Hepatocyte (in vitro differentiated cells): ENCODE measurements around the gene CEBPZ.

Experiments
- CTCF ChIP-seq: fragments of 200-600 bp; sonication (generic); IDR thresholded peaks from 2 replicates; pipeline ENCODE4 v1.5.1; 2016; ENCODE audit warnings: antibody characterized with exemption, mild to moderate bottlenecking; ENCODE audit not compliant: poor library complexity
- EZH2phosphoT487 ChIP-seq: fragments of 200-600 bp; sonication (generic); IDR thresholded peaks from one replicate; pipeline ENCODE4 v1.6.1; 2018; ENCODE audit warnings: antibody characterized with exemption, mild to moderate bottlenecking, low read depth, moderate library complexity; ENCODE audit not compliant: unreplicated experiment, severe bottlenecking

GRCh38 chr2:37223131-37223530 lies 8.3 kb downstream of the CEBPZ start:
- TF ChIP-seq EZH2phosphoT487 (no peak), CTCF (no peak)
